Esophagus squamous epithelium (tissue), 5 donors: ENCODE results near the gene NR6A1. TPM values are rescaled to one million over a fixed set of nuclear protein-coding genes. Genes with fewer than 3 reads are reported as not detected.

ENCODE experiments used
- DNase-seq: peaks from one replicate; lab custom pipeline; 2025; lab: John Stamatoyannopoulos, UW
- H3K27ac ChIP-seq, 4 donors: fragments of 200-600 bp; sonication (generic); one replicate each; pipeline ENCODE4 v1.5.1; 2016 to 2019; ENCODE audit warnings: mild to moderate bottlenecking in 1 of 4
- H3K27me3 ChIP-seq, 4 donors: fragments of 200-600 bp; sonication (generic); 1 replicate in 3 of 4; 2 replicates in 1 of 4; pipeline versions ENCODE4 v1.5.1 to v1.6.0; 2017 to 2021; ENCODE audit warnings: antibody characterized with exemption in 1 of 4
- H3K36me3 ChIP-seq, 3 donors: fragments of 200-600 bp; sonication (generic); one replicate each; pipeline ENCODE4 v1.5.1; 2016 to 2019
- H3K4me1 ChIP-seq, 3 donors: fragments of 200-600 bp; sonication (generic); one replicate each; pipeline ENCODE4 v1.5.1; 2017 to 2019
- H3K4me3 ChIP-seq, 4 donors: fragments of 200-600 bp; sonication (generic); 1 replicate in 3 of 4; 2 replicates in 1 of 4; pipeline ENCODE4 v1.5.1; 2016 to 2019; ENCODE audit warnings: mild to moderate bottlenecking in 2 of 4, moderate library complexity in 1 of 4
- H3K9me3 ChIP-seq, 3 donors: fragments of 200-600 bp; sonication (generic); one replicate each; pipeline ENCODE4 v1.5.1; 2016 to 2019
- POLR2A ChIP-seq, 4 donors: fragments of 450-650 bp; IDR thresholded peaks; one replicate each; pipeline ENCODE4 v1.6.1; 2017; ENCODE audit warnings: antibody characterized with exemption in 4 of 4, mild to moderate bottlenecking in 4 of 4, moderate library complexity in 3 of 4
- WGBS, 2 donors: methylation state at CpG; one replicate each; pipeline ENCODE4 v1.1.5; 2018; 5-methylcytosine and 5-hydroxymethylcytosine counted together
- intact Hi-C: fragments of 100-400 bp; cut with DNase I; formaldehyde crosslinking; loops from one replicate; pipeline ENCODE4 v1.15.0; 2022
- total RNA-seq, 4 donors: library from RNA; depleted of rRNA; stranded (reverse); fragments of >200 nt; gene quantifications; one replicate each; pipeline ENCODE4 v1.1.0, GENCODE V29; 2016
- TF ChIP-seq, protein P1 (sequence below), 6 experiments: fragments of 450-650 bp in 4 of 6; fragments of 200-600 bp in 2 of 6; sonication (generic) in 2 of 6; IDR thresholded peaks; one replicate each; pipeline ENCODE4 v1.5.1; 2016 to 2019; ENCODE audit warnings: antibody characterized with exemption in 6 of 6, mild to moderate bottlenecking in 4 of 6, moderate library complexity in 4 of 6
- donor health status: DM: yes; HTN: yes; CAD: no.

The NR6A1 gene
- total RNA-seq, 4 donors from 2014 or later: 1.9 to 4.0 (median 2.7) TPM

GRCh38 chr9:124507880-124508423 is 263.2 kb downstream of the NR6A1 start:
- H3K27me3 ChIP-seq: peaks cover 16 to 54% (median 20%) of the 10 kb centered on the region in 4 donors
- peaks cover 9 to 24% (median 16%) of the 10 kb centered on the region in 3 donors for H3K4me1 ChIP-seq
- no peak overlapping the region for H3K27ac ChIP-seq
- no peaks in the 10 kb centered on the region for H3K36me3 ChIP-seq
- no peaks in the 10 kb centered on the region for H3K9me3 ChIP-seq
- 91% methylated on average over 8 to 10 of the region's 11 CpGs for WGBS, 2 donors
- H3K4me3 ChIP-seq: no peak overlapping the region
- intact Hi-C loops: no loop called here
- no peak for DNase-seq
- no peak for TF ChIP-seq POLR2A (IDR thresholded peaks at IDR 0.05)
- TF ChIP-seq, protein P1, sequence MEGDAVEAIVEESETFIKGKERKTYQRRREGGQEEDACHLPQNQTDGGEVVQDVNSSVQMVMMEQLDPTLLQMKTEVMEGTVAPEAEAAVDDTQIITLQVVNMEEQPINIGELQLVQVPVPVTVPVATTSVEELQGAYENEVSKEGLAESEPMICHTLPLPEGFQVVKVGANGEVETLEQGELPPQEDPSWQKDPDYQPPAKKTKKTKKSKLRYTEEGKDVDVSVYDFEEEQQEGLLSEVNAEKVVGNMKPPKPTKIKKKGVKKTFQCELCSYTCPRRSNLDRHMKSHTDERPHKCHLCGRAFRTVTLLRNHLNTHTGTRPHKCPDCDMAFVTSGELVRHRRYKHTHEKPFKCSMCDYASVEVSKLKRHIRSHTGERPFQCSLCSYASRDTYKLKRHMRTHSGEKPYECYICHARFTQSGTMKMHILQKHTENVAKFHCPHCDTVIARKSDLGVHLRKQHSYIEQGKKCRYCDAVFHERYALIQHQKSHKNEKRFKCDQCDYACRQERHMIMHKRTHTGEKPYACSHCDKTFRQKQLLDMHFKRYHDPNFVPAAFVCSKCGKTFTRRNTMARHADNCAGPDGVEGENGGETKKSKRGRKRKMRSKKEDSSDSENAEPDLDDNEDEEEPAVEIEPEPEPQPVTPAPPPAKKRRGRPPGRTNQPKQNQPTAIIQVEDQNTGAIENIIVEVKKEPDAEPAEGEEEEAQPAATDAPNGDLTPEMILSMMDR (IDR thresholded peaks at IDR 0.05): no peak

- intact Hi-C loops: no loop called here
- no peak for DNase-seq
- WGBS, 2 donors: 94 to 96% methylated on average over 12 to 23 of the region's 34 CpGs
These were observed 263.9 kb downstream of the NR6A1 start, which contains the start of gene NR5A1 for GRCh38 chr9:124506931-124507879. NR5A1 (minus strand) TSS chr9:124507399; CDS start chr9:124503395, 4,004 bp downstream.

GRCh38 chr9:124506433-124506832 is 264.7 kb downstream of the NR6A1 start:
- Histone ChIP-seq H3K9me3 (no peaks in the 10 kb centered on the region), H3K4me3 (no peak overlapping the region), H3K27ac (no peak overlapping the region), H3K4me1 (peaks cover 9 to 29% (median 16%) of the 10 kb centered on the region in 3 donors), H3K36me3 (no peaks in the 10 kb centered on the region), H3K27me3 (peaks cover 22 to 61% (median 28%) of the 10 kb centered on the region in 4 donors)
- DNase-seq: no peak
- intact Hi-C loops: no loop called here
- WGBS, 2 donors: no CpG with 5 or more reads among the region's 8 CpGs
- no peak for TF ChIP-seq POLR2A (IDR thresholded peaks at IDR 0.05)
- TF ChIP-seq, protein P1 (IDR thresholded peaks at IDR 0.05): no peak

More at GRCh38 chr9:124506931-124507879, 263.9 kb downstream of the NR6A1 start, which contains the start of gene NR5A1:
- Histone ChIP-seq H3K36me3 (no peaks in the 10 kb centered on the region), H3K27me3 (peaks cover 22 to 56% (median 25%) of the 10 kb centered on the region in 4 donors), H3K4me1 (peaks cover 9 to 29% (median 16%) of the 10 kb centered on the region in 3 donors), H3K9me3 (no peaks in the 10 kb centered on the region), H3K4me3 (no peak within 1 kb of the TSS), H3K27ac (no peak within 1 kb of the TSS)
- TF ChIP-seq, protein P1 (IDR thresholded peaks at IDR 0.05): no peak
- no peak for TF ChIP-seq POLR2A (IDR thresholded peaks at IDR 0.05)

DNA sequence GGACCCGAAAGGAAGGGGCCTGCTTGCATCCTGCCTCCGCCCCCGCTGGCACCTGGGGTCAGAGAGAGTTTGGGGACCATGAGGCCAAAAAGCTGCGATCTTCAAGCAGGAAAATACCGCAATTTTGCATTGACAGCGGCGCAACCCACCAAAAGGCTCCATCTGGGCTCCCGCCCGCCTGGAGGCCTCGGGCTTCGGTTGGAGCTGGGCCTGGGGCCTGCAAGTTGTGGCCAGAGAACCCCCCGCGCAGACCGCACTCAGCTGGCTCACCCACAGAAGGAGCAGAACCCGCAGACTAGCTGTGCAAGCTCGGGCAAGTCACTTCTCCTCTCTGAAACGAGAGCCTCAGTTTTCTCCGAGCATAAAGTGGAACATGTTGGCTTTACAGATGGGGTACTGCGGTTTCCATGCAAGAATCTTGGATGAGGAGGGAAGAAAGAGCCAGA is 265.2 kb downstream of the NR6A1 start:
- 61 to 80% methylated on average over 1 to 4 of the region's 19 CpGs for whole genome bisulfite sequencing, 2 donors
- no peak for DNase-seq
- H3K27ac ChIP-seq: no peak overlapping the region
- H3K9me3 ChIP-seq: no peaks in the 10 kb centered on the region
- peaks cover 22 to 66% (median 30%) of the 10 kb centered on the region in 4 donors for H3K27me3 ChIP-seq
- H3K4me1 ChIP-seq: peaks cover 9 to 29% (median 16%) of the 10 kb centered on the region in 3 donors
- TF ChIP-seq, protein P1 (IDR thresholded peaks at IDR 0.05): no peak
- no peak for TF ChIP-seq POLR2A (IDR thresholded peaks at IDR 0.05)
- no peaks in the 10 kb centered on the region for H3K36me3 ChIP-seq
- intact Hi-C loops: no loop called here
- no peak overlapping the region for H3K4me3 ChIP-seq
